Liver (tissue), 3 donors: Measurements from ENCODE around the gene SDHA.

Experiments used
- EGR1 ChIP-seq, 2 donors: IDR thresholded peaks; 2 replicates each; pipeline ENCODE4 v1.6.1; 2016 to 2018; ENCODE audit warnings: antibody characterized with exemption in 2 of 2, low read depth in 2 of 2
- FOXA1 ChIP-seq: IDR thresholded peaks from 2 replicates; pipeline ENCODE4 v1.6.1; 2016; ENCODE audit warnings: antibody characterized with exemption
- GABPA ChIP-seq, 2 donors: IDR thresholded peaks in 1 of 2; conservative IDR thresholded peaks in 1 of 2; 2 replicates each; pipeline ENCODE4 v1.6.1; 2016; ENCODE audit warnings: antibody characterized with exemption in 2 of 2, mild to moderate bottlenecking in 1 of 2, moderate library complexity in 1 of 2
- HNF4A ChIP-seq, 2 donors: conservative IDR thresholded peaks; 2 replicates each; pipeline ENCODE4 v1.6.1; 2016; ENCODE audit warnings: antibody characterized with exemption in 2 of 2, mild to moderate bottlenecking in 2 of 2
- JUND ChIP-seq, 2 donors: IDR thresholded peaks; 2 replicates each; pipeline ENCODE4 v1.6.1; 2016; ENCODE audit warnings: antibody characterized with exemption in 2 of 2
- SP1 ChIP-seq: IDR thresholded peaks from 2 replicates; pipeline ENCODE4 v1.6.1; 2018; ENCODE audit warnings: antibody characterized with exemption, mild to moderate bottlenecking
- TAF1 ChIP-seq: conservative IDR thresholded peaks from 2 replicates; pipeline ENCODE4 v1.6.1; 2016; ENCODE audit warnings: antibody characterized with exemption, mild to moderate bottlenecking
- YY1 ChIP-seq: IDR thresholded peaks from 2 replicates; pipeline ENCODE4 v1.6.1; 2016; ENCODE audit warnings: antibody characterized with exemption, mild to moderate bottlenecking
- TF ChIP-seq, protein P1 (sequence below): fragments of 150-350 bp; IDR thresholded peaks from 2 replicates; pipeline ENCODE4 v1.5.1; 2017; ENCODE audit warnings: improper control_type of control experiment, low read depth, low read length; ENCODE audit not compliant: missing input control
- TF ChIP-seq, protein P2 (sequence below): IDR thresholded peaks from 2 replicates; pipeline ENCODE4 v1.6.1; 2016; ENCODE audit warnings: antibody characterized with exemption, mild to moderate bottlenecking
- TF ChIP-seq, protein P3 (sequence below): IDR thresholded peaks from 2 replicates; pipeline ENCODE4 v1.6.1; 2016; ENCODE audit warnings: antibody characterized with exemption
- TF ChIP-seq, protein P4 (sequence below): IDR thresholded peaks from 2 replicates; pipeline ENCODE4 v1.6.1; 2016; ENCODE audit warnings: antibody characterized with exemption
- TF ChIP-seq, protein P5 (sequence below): IDR thresholded peaks from 2 replicates; pipeline ENCODE4 v1.6.1; 2016; ENCODE audit warnings: antibody characterized with exemption
- donor health status: healthy.
- donor health status: healthy.

DNA sequence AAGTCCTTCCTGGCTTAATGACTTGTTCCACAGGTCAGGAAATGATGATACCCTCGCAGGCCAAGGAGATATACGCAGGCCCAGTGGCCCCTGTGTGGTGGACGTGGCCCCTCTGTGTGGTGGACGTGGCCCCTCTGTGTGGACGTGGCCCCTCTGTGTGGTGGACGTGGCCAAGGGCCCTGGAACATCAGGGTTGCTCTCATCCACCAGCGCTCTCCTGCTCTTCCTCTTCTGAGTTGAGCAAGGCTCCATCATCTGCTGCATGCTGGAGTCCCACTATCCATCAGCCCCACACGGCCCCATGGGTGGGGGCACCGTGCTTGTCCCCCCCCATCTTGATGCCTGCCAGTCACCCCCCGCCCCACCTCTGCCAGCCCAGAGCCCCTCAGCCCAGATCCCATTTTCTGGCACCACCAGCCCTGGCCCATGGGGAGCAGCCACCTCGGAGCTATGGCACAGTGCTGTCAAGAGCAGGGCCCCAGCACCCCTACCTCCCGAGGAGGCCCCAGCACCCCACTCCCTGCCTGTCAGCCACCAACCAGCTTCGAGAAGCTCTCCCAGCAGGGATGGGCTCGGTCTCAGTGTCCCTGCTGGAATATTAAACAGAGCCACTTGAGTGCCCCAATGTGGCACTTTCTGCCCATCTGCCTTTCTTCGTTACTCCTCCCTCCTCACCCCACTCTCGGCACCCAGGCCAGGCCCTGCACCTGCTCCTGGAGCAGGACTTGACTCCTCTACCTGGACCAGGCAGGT is 18.7 kb upstream of the SDHA start:
- TF ChIP-seq, protein P1, sequence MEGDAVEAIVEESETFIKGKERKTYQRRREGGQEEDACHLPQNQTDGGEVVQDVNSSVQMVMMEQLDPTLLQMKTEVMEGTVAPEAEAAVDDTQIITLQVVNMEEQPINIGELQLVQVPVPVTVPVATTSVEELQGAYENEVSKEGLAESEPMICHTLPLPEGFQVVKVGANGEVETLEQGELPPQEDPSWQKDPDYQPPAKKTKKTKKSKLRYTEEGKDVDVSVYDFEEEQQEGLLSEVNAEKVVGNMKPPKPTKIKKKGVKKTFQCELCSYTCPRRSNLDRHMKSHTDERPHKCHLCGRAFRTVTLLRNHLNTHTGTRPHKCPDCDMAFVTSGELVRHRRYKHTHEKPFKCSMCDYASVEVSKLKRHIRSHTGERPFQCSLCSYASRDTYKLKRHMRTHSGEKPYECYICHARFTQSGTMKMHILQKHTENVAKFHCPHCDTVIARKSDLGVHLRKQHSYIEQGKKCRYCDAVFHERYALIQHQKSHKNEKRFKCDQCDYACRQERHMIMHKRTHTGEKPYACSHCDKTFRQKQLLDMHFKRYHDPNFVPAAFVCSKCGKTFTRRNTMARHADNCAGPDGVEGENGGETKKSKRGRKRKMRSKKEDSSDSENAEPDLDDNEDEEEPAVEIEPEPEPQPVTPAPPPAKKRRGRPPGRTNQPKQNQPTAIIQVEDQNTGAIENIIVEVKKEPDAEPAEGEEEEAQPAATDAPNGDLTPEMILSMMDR, result no peak
- TF ChIP-seq JUND (IDR thresholded peaks at IDR 0.05) (no peak), SP1 (no peak), EGR1 (IDR thresholded peaks at IDR 0.05; ENCODE audit: low read depth in 2 of 2) (no peak), FOXA1 (no peak), YY1 (no peak), HNF4A (conservative IDR thresholded peaks at IDR 0.05) (no peak), TAF1 (no peak), GABPA (IDR thresholded peaks at IDR 0.05 in 1 of 2, conservative IDR thresholded peaks at IDR 0.05 in 1 of 2) (no peak)
- TF ChIP-seq, protein P2, sequence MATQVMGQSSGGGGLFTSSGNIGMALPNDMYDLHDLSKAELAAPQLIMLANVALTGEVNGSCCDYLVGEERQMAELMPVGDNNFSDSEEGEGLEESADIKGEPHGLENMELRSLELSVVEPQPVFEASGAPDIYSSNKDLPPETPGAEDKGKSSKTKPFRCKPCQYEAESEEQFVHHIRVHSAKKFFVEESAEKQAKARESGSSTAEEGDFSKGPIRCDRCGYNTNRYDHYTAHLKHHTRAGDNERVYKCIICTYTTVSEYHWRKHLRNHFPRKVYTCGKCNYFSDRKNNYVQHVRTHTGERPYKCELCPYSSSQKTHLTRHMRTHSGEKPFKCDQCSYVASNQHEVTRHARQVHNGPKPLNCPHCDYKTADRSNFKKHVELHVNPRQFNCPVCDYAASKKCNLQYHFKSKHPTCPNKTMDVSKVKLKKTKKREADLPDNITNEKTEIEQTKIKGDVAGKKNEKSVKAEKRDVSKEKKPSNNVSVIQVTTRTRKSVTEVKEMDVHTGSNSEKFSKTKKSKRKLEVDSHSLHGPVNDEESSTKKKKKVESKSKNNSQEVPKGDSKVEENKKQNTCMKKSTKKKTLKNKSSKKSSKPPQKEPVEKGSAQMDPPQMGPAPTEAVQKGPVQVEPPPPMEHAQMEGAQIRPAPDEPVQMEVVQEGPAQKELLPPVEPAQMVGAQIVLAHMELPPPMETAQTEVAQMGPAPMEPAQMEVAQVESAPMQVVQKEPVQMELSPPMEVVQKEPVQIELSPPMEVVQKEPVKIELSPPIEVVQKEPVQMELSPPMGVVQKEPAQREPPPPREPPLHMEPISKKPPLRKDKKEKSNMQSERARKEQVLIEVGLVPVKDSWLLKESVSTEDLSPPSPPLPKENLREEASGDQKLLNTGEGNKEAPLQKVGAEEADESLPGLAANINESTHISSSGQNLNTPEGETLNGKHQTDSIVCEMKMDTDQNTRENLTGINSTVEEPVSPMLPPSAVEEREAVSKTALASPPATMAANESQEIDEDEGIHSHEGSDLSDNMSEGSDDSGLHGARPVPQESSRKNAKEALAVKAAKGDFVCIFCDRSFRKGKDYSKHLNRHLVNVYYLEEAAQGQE, result no peak
- TF ChIP-seq, protein P3, sequence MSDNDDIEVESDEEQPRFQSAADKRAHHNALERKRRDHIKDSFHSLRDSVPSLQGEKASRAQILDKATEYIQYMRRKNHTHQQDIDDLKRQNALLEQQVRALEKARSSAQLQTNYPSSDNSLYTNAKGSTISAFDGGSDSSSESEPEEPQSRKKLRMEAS, result no peak
- TF ChIP-seq, protein P4, sequence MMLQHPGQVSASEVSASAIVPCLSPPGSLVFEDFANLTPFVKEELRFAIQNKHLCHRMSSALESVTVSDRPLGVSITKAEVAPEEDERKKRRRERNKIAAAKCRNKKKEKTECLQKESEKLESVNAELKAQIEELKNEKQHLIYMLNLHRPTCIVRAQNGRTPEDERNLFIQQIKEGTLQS, result no peak
- TF ChIP-seq, protein P5, sequence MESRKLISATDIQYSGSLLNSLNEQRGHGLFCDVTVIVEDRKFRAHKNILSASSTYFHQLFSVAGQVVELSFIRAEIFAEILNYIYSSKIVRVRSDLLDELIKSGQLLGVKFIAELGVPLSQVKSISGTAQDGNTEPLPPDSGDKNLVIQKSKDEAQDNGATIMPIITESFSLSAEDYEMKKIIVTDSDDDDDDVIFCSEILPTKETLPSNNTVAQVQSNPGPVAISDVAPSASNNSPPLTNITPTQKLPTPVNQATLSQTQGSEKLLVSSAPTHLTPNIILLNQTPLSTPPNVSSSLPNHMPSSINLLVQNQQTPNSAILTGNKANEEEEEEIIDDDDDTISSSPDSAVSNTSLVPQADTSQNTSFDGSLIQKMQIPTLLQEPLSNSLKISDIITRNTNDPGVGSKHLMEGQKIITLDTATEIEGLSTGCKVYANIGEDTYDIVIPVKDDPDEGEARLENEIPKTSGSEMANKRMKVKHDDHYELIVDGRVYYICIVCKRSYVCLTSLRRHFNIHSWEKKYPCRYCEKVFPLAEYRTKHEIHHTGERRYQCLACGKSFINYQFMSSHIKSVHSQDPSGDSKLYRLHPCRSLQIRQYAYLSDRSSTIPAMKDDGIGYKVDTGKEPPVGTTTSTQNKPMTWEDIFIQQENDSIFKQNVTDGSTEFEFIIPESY, result no peak
